LNCaP clone FGC (cell line): ENCODE results near the gene UXS1.

ENCODE experiments used
- DNase-seq: peaks from one replicate; pipeline ENCODE4 v3.0.0-alpha.2; 2011; ENCODE audit warnings: low read depth
- H3K4me3 ChIP-seq: 2 replicates; pipeline ENCODE4 v1.5.1; 2011; ENCODE audit warnings: mild to moderate bottlenecking, low read depth, low read length, control low read depth
- CTCF ChIP-seq: IDR thresholded peaks from 2 replicates; pipeline ENCODE4 v1.5.1; 2012; ENCODE audit warnings: mild to moderate bottlenecking; ENCODE audit not compliant: control insufficient read depth, insufficient read depth; ENCODE audit errors: extremely low read depth

The UXS1 gene

GRCh38 chr2:106153781-106154180, 40.3 kb downstream of the UXS1 start:
- no peak for TF ChIP-seq CTCF

GRCh38 chr2:106147665-106148064, 46.4 kb downstream of the UXS1 start:
- H3K4me3 ChIP-seq = no peak overlapping the region
- TF ChIP-seq CTCF = no peak
- no peak for DNase-seq

More at GRCh38 chr2:106153781-106154180, 40.3 kb downstream of the UXS1 start:
- no peak for DNase-seq
- no peak overlapping the region for H3K4me3 ChIP-seq

GRCh38 chr2:106147159-106147558, 46.9 kb downstream of the UXS1 start:
- TF ChIP-seq CTCF = no peak
- DNase-seq = no peak
- no peak overlapping the region for H3K4me3 ChIP-seq

- no peak for TF ChIP-seq CTCF
- H3K4me3 ChIP-seq = no peak overlapping the region
- DNase-seq = no peak
These were observed 49.3 kb downstream of the UXS1 start for GRCh38 chr2:106144621-106145331.

- no peak for DNase-seq
- H3K4me3 ChIP-seq = no peak overlapping the region
- no peak for TF ChIP-seq CTCF
These were observed 50.4 kb downstream of the UXS1 start for GRCh38 chr2:106143495-106144215.

GRCh38 chr2:106142683-106143082, 51.4 kb downstream of the UXS1 start:
- no peak for DNase-seq
- no peak for TF ChIP-seq CTCF
- no peak overlapping the region for H3K4me3 ChIP-seq

GRCh38 chr2:106140913-106141312, 53.2 kb downstream of the UXS1 start:
- TF ChIP-seq CTCF = no peak
- no peak for DNase-seq

More at GRCh38 chr2:106140913-106141312, 53.2 kb downstream of the UXS1 start:
- H3K4me3 ChIP-seq = no peak overlapping the region
